ENCODE measurements around the gene CAPNS2. TPM values are rescaled to one million over a fixed set of nuclear protein-coding genes. Genes with fewer than 3 reads are reported as not detected.
A peak's percentile ranks its signal among the peaks of the same experiment; 100 is the strongest.

Gene CAPNS2
- total RNA-seq, 3 donors from 2014 or later, result 0.41 to 0.60 (median 0.51) TPM

DNA sequence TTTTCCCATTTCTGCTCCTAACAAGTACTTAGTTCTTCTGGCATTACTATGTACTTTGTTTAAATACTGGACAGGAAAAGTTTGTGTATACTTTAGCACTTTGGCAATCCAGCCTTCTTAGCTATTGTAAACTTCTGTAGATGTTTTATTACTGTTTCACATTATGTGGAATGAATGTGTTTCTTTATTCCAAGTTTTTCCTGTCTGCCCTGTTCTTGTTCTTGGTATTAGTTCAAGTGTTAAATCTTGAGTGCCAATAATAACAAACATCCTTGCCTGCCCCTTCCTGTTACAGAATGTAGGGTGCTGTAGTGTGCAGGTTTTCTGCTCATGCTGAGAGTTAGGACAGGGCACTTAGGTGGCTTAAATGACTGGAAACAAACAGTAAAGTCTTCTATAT, 7.3 kb upstream of the CAPNS2 start:
- intact Hi-C loops (cut with DNase I, micrococcal nuclease), result no loop called here
- TF ChIP-seq, protein P1, sequence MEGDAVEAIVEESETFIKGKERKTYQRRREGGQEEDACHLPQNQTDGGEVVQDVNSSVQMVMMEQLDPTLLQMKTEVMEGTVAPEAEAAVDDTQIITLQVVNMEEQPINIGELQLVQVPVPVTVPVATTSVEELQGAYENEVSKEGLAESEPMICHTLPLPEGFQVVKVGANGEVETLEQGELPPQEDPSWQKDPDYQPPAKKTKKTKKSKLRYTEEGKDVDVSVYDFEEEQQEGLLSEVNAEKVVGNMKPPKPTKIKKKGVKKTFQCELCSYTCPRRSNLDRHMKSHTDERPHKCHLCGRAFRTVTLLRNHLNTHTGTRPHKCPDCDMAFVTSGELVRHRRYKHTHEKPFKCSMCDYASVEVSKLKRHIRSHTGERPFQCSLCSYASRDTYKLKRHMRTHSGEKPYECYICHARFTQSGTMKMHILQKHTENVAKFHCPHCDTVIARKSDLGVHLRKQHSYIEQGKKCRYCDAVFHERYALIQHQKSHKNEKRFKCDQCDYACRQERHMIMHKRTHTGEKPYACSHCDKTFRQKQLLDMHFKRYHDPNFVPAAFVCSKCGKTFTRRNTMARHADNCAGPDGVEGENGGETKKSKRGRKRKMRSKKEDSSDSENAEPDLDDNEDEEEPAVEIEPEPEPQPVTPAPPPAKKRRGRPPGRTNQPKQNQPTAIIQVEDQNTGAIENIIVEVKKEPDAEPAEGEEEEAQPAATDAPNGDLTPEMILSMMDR (IDR thresholded peaks at IDR 0.05), result no peak
- no peaks in the 10 kb centered on the region for H3K9me3 ChIP-seq
- no peaks in the 10 kb centered on the region for H3K36me3 ChIP-seq (ENCODE audit: low read depth)
- DNase-seq (no peak), ATAC-seq (peak; percentile 69)
- H3K4me3 ChIP-seq, result no peak overlapping the region
- peaks cover 12% of the 10 kb centered on the region for H3K4me1 ChIP-seq (ENCODE audit: low read depth)

DNA sequence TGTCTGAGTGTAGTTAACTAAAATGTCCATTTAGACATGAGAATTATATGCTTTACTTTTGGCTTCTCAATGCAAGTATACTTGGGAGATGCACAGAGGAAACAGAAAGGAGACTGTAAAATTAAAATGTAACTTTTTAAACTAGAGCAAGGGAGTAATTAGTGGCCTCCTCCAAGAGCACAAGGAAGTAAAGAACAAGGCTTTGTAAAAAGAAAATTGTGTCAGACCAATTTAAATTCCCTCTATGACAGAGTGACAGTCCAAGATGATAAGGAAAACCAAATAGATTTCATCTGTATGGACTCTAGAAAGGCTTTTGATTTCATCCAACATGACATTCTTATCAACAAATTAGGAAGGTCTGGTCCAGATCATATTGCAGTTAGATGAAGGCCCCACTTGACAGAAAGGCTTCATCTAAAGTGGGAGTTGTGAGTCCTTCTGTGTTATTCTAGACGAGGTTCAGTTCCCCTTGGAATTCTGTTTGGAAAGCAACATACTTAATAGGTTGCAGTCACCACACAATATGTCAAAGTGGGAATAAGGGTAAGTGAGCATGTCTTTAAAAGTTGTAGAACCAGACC, 6.5 kb upstream of the CAPNS2 start:
- Histone ChIP-seq H3K36me3 (ENCODE audit: low read depth) (no peaks in the 10 kb centered on the region), H3K4me1 (ENCODE audit: low read depth) (peaks cover 12% of the 10 kb centered on the region), H3K4me3 (no peak overlapping the region), H3K9me3 (no peaks in the 10 kb centered on the region)
- DNase-seq (no peak), ATAC-seq (peak; percentile 51)
- TF ChIP-seq, protein P1 (IDR thresholded peaks at IDR 0.05), result no peak
- intact Hi-C loops (cut with DNase I, micrococcal nuclease), result no loop called here

DNA sequence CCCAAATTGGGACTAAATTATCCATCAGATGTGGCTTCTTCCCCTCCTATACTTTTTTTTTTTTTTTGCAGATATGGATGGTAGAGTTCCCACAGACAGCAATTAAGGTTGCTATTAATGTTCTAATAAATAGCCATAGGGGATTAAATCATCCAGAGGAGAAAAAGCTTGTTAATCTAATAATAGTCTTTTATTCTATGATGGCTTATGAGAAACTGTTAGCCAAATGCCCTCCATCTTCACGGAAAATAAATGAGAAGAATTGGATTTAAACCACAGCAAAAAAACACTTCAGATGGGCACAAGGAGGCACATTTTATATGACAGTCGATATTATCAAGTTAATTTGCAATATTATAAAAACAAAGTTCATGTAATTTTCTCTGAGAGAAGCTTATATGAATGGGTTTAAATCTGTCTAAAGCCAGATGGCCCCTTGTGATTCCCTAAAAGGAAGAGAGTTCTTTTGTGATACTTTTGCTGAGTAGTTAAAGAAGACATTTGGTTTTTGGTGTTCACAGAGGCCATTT, 5.1 kb upstream of the CAPNS2 start:
- Histone ChIP-seq H3K4me1 (ENCODE audit: low read depth) (peaks cover 12% of the 10 kb centered on the region), H3K4me3 (no peak overlapping the region), H3K9me3 (no peaks in the 10 kb centered on the region), H3K36me3 (ENCODE audit: low read depth) (no peaks in the 10 kb centered on the region)
- intact Hi-C loops (cut with DNase I, micrococcal nuclease), result no loop called here
- TF ChIP-seq, protein P1 (IDR thresholded peaks at IDR 0.05), result no peak
- DNase-seq, result no peak
- no peak for ATAC-seq

DNA sequence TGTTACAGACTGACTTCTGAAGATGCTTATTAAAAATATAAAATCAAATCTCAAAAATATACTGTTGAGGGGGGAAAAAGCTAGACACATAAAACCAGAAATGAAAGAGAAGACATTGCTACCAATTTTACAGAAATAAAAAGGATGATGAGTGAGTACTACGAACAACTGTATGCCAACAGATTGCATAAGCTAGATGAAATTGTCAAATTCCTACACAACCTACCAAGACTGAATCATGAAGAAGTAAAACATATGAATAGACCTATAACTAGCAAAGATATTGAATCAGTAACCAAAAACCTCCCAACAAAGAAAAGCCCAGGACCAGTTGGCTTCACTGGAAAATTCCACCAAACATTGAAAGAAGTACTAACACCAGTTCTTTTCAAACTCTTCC, 3.5 kb upstream of the CAPNS2 start:
- Histone ChIP-seq H3K4me3 (no peak overlapping the region), H3K4me1 (ENCODE audit: low read depth) (peaks cover 4% of the 10 kb centered on the region), H3K9me3 (no peaks in the 10 kb centered on the region), H3K36me3 (ENCODE audit: low read depth) (no peaks in the 10 kb centered on the region)
- ATAC-seq, result no peak
- intact Hi-C loops (cut with DNase I, micrococcal nuclease), result no loop called here
- DNase-seq, result no peak
- TF ChIP-seq, protein P1 (IDR thresholded peaks at IDR 0.05), result no peak

DNA sequence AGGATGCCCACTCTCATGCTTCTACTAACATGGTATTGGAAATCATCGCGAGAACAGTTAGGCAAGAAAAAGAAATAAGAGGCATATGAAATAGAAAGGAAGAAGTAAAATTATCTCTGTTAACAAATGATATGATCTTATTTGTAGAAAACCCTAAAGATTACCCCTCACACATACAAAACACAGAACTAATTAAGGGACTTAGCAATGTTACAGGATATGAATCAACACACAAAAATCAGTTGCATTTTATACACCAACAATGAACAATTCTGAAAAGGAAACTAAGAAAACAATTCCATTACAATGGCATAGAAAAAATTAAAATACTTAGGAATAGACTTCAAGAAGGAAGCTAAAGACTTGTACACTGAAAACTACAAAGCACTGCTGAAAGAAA, 2.7 kb upstream of the CAPNS2 start:
- peaks cover 4% of the 10 kb centered on the region for H3K4me1 ChIP-seq (ENCODE audit: low read depth)
- TF ChIP-seq, protein P1 (IDR thresholded peaks at IDR 0.05), result no peak
- H3K36me3 ChIP-seq (ENCODE audit: low read depth), result no peaks in the 10 kb centered on the region
- H3K4me3 ChIP-seq, result no peak overlapping the region
- DNase-seq (no peak), ATAC-seq (no peak)
- H3K9me3 ChIP-seq, result no peaks in the 10 kb centered on the region
- intact Hi-C loops (cut with DNase I, micrococcal nuclease), result no loop called here
